Mucosa of rectum (tissue), 2 donors: ENCODE results near the gene CLEC2A.
"Not testable (repeated sequence)": the region's sequence is repeated elsewhere in the genome, so short reads cannot be mapped to it uniquely, and the experiment has no call there.

Experiments
- H3K27ac ChIP-seq, 2 donors: one replicate each; pipeline ENCODE4 v1.7.0; 2013; ENCODE audit warnings: inconsistent platforms in 2 of 2, low read depth in 2 of 2, low read length in 2 of 2
- H3K27me3 ChIP-seq, 2 donors: one replicate each; pipeline ENCODE4 v1.7.0; 2013; ENCODE audit warnings: low read length in 2 of 2; ENCODE audit not compliant: control insufficient read depth in 2 of 2, insufficient read depth in 2 of 2
- H3K36me3 ChIP-seq, 2 donors: one replicate each; pipeline ENCODE4 v1.7.0; 2013; ENCODE audit warnings: low read length in 2 of 2; ENCODE audit not compliant: control insufficient read depth in 2 of 2, insufficient read depth in 2 of 2
- H3K4me1 ChIP-seq, 2 donors: one replicate each; pipeline ENCODE4 v1.7.0; 2013; ENCODE audit warnings: low read length in 2 of 2, mild to moderate bottlenecking in 1 of 2; ENCODE audit not compliant: control insufficient read depth in 2 of 2, insufficient read depth in 2 of 2
- H3K4me3 ChIP-seq, 2 donors: one replicate each; pipeline ENCODE4 v1.7.0; 2013; ENCODE audit warnings: low read length in 2 of 2
- H3K9ac ChIP-seq, 2 donors: one replicate each; pipeline ENCODE4 v1.7.0; 2013; ENCODE audit warnings: low read length in 2 of 2, low read depth in 1 of 2, mild to moderate bottlenecking in 1 of 2
- H3K9me3 ChIP-seq, 2 donors: one replicate each; pipeline ENCODE4 v1.7.0; 2013; ENCODE audit warnings: low read length in 2 of 2; ENCODE audit not compliant: control insufficient read depth in 2 of 2
- donor health status: healthy.
- donor health status: Normal muscosa, but diverticular disease.

The CLEC2A gene

DNA sequence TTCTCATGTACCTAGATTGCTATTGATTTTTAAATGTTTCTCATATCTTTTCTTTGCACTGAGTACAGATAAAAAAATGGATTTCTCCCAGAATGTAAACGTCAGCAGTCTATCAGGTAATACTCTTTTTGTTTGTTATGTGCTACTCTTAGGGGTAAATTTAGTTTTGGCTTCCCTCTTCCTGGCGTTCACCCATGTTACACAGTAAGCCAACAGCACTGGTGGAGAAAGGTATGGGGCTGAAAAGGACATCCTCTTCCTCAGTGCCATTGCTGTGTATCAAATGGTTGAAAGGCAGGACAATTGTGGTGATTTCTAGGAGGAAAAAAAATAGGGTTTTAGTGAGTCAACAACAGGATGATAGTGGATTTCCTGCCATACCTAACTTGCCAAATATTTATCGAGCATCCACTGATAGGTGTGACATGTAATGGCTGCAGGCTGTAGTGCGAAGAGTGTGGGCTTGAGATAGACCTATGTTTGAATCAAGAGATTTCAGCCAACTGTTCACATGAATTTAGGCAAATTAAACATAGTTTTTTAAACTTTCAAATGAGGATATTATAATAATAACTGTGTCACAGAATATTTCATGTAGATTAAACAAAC lies 43.4 kb downstream of the CLEC2A start:
- Histone ChIP-seq H3K9me3 (no peaks in the 10 kb centered on the region), H3K36me3 (no peaks in the 10 kb centered on the region), H3K27me3 (no peaks in the 10 kb centered on the region), H3K4me1 (no peaks in the 10 kb centered on the region), H3K27ac (no peak overlapping the region), H3K4me3 (no peak overlapping the region), H3K9ac (no peak overlapping the region)

DNA sequence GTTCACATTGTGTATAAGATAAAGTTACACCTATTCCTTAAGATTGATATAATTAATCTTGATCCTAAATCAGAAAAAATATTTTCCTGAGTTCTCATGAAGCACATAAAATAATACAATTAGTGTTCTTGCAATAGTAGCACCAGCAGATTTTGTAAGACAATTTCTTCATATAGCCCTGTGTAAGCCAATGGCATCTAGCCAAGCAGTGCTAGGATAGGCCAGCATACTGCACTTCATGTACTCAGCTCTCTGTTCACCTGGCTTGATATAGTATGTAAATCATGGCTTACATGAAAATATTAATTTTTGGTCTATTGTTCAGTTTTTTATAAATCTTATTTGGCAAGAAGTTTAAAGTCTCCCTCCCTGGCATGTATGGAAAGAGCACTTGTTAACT lies 49.0 kb downstream of the CLEC2A start:
- Histone ChIP-seq H3K27ac (no peak overlapping the region), H3K4me1 (no peaks in the 10 kb centered on the region), H3K9me3 (no peaks in the 10 kb centered on the region), H3K27me3 (no peaks in the 10 kb centered on the region), H3K36me3 (no peaks in the 10 kb centered on the region), H3K4me3 (no peak overlapping the region), H3K9ac (no peak overlapping the region)

GRCh38 chr12:9881988-9882387 lies 50.2 kb downstream of the CLEC2A start:
- no peak overlapping the region for H3K4me3 ChIP-seq
- H3K27ac ChIP-seq, result no peak overlapping the region
- no peaks in the 10 kb centered on the region for H3K9me3 ChIP-seq

GRCh38 chr12:9881246-9881645 lies 50.9 kb downstream of the CLEC2A start, which contains the start of gene KLRF2:
Gene KLRF2, plus strand, starts transcription at chr12:9881489. Its CDS starts 107 bp downstream, at chr12:9881596.
- no peak within 1 kb of the TSS for H3K9ac ChIP-seq
- no peaks in the 10 kb centered on the region for H3K4me1 ChIP-seq
- H3K27me3 ChIP-seq, result no peaks in the 10 kb centered on the region
- H3K36me3 ChIP-seq, result no peaks in the 10 kb centered on the region
- no peak within 1 kb of the TSS for H3K4me3 ChIP-seq
- no peak within 1 kb of the TSS for H3K27ac ChIP-seq
- no peaks in the 10 kb centered on the region for H3K9me3 ChIP-seq

More at GRCh38 chr12:9881988-9882387, 50.2 kb downstream of the CLEC2A start:
- Histone ChIP-seq H3K27me3 (no peaks in the 10 kb centered on the region), H3K36me3 (no peaks in the 10 kb centered on the region), H3K4me1 (no peaks in the 10 kb centered on the region), H3K9ac (no peak overlapping the region)

- no peaks in the 10 kb centered on the region for H3K36me3 ChIP-seq
- no peak overlapping the region for H3K27ac ChIP-seq
- H3K4me3 ChIP-seq, result no peak overlapping the region
- H3K27me3 ChIP-seq, result no peaks in the 10 kb centered on the region
- H3K4me1 ChIP-seq, result no peaks in the 10 kb centered on the region
- no peaks in the 10 kb centered on the region for H3K9me3 ChIP-seq
- no peak overlapping the region for H3K9ac ChIP-seq
Measured at GRCh38 chr12:9880532-9881078, 51.6 kb downstream of the CLEC2A start.

- not testable (repeated sequence) for H3K27ac ChIP-seq, H3K27me3 ChIP-seq, H3K9me3 ChIP-seq, H3K36me3 ChIP-seq, H3K4me1 ChIP-seq, H3K4me3 ChIP-seq, H3K9ac ChIP-seq
Measured at GRCh38 chr12:9876120-9876519, 56.0 kb downstream of the CLEC2A start.

DNA sequence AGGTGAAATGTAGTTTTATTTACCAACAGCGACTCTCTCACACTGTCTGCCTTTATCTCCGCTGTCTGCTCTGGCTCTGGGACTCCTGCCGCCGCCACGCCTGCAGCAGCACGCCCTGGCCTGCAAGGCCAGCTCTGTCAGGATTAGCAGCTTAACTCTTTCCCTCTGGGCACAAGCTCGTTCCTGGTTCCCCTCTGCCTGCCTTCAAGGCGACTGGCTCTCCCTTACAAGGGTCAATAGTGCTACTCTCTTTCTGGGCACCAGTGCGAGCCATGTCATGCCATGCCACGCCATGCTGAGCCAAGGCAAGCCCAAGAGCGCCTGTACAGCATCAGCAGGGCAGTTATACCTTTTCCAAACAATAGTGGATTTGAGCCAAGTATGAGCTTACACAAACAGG lies 59.4 kb downstream of the CLEC2A start:
- Histone ChIP-seq H3K27me3 (no peaks in the 10 kb centered on the region), H3K4me3 (no peak overlapping the region), H3K9me3 (no peaks in the 10 kb centered on the region), H3K9ac (no peak overlapping the region), H3K36me3 (no peaks in the 10 kb centered on the region), H3K27ac (no peak overlapping the region), H3K4me1 (peaks cover 0 to 5% of the 10 kb centered on the region in 2 donors)

GRCh38 chr12:9872162-9872561 lies 60.0 kb downstream of the CLEC2A start:
- Histone ChIP-seq H3K36me3 (no peaks in the 10 kb centered on the region), H3K27me3 (no peaks in the 10 kb centered on the region), H3K4me3 (no peak overlapping the region), H3K4me1 (peaks cover 0 to 5% of the 10 kb centered on the region in 2 donors), H3K9me3 (no peaks in the 10 kb centered on the region), H3K9ac (no peak overlapping the region), H3K27ac (no peak overlapping the region)

- H3K9me3 ChIP-seq, result no peaks in the 10 kb centered on the region
- peaks cover 0 to 5% of the 10 kb centered on the region in 2 donors for H3K4me1 ChIP-seq
- H3K4me3 ChIP-seq, result peak overlapping the region; percentile 62 to 87
- H3K27me3 ChIP-seq, result no peaks in the 10 kb centered on the region
- H3K27ac ChIP-seq, result peak overlapping the region; percentile 86 to 88
- H3K36me3 ChIP-seq, result no peaks in the 10 kb centered on the region
- H3K9ac ChIP-seq, result peak overlapping the region in 1 of 2 donors; percentile 71
Measured at GRCh38 chr12:9870286-9870866, 61.8 kb downstream of the CLEC2A start.

DNA sequence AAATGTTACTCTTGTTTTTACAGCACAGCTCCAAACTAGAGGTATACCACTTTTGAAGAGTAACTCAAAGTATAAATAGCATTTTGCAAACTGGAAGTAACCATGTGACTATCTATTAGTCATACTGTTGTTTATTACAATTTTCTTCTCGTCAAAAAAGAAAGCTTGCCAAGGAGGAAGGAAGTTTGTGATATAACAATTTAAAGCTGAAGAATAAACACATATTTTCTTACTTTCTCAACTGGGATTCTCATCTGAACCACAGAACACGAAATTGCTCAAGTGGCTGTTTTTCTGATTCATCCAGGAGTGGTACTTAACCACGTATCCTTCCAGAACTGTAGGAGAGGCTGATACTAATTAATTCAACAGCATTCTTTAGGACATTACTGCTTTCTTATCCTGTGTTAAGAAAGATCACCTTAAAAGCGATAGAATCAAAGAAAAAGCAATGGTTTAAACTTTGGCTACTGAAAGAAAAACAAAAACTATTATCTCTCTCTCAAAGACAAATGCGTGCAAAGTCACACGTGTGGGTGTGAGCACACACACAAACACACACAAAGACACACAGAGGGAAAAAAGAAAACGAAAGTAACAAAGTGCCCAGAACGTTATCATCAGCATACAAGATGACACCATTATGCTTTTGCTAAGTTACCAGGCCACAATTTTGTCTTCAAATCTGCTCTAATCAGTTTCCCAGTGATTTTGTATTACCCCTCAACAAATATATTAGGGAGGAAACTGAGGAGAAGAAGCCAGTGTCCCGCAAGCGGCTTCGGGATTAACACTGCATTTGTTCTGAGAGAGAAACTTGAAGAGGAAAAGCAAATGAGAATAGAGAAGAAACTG lies 62.6 kb downstream of the CLEC2A start, which contains the start of gene CLEC2B:
Gene CLEC2B, minus strand, starts transcription at position 48 of the 855 bp plus-strand sequence.
- no peaks in the 10 kb centered on the region for H3K9me3 ChIP-seq
- H3K27ac ChIP-seq, result peak within 1 kb of the TSS; percentile 86 to 88
- H3K27me3 ChIP-seq, result no peaks in the 10 kb centered on the region
- peak within 1 kb of the TSS; percentile 62 to 87 for H3K4me3 ChIP-seq
- H3K9ac ChIP-seq, result peak within 1 kb of the TSS; percentile 71 to 82
- H3K36me3 ChIP-seq, result no peaks in the 10 kb centered on the region
- H3K4me1 ChIP-seq, result peaks cover 0 to 5% of the 10 kb centered on the region in 2 donors
